A673 (cell line): ENCODE data around the gene RERE. TPM values are rescaled to one million over a fixed set of nuclear protein-coding genes. Genes with fewer than 3 reads are reported as not detected.

ENCODE experiments used
- BruUV-seq: library from RNA; stranded (reverse); fragments of 400-500 nt; replicated peaks from 2 replicates; lab custom pipeline; 2021; lab: Mats Ljungman, UMichigan
- CTCF ChIA-PET: fragments of 300-600 bp; sonication (Branson Sonifier 250); formaldehyde crosslinking; loops from one replicate; lab custom pipeline; 2022; ENCODE audit warnings: antibody characterized with exemption; lab: Charles Lee
- POLR2A ChIA-PET: fragments of 300-600 bp; sonication (Branson Sonifier 250); formaldehyde crosslinking; loops from one replicate; lab custom pipeline; 2022; ENCODE audit warnings: antibody characterized with exemption; ENCODE audit not compliant: low non-redundant PET; lab: Charles Lee
- DNase-seq: peaks from one replicate; pipeline ENCODE4 v3.0.0-alpha.2; 2015; ENCODE audit warnings: low spot score
- H3K27ac ChIP-seq: fragments of 200-600 bp; sonication (generic); 2 replicates; pipeline ENCODE4 v1.5.1; 2016; ENCODE audit warnings: mixed run types, low read depth, mild to moderate bottlenecking, mixed read lengths, antibody characterized with exemption, low read length; ENCODE audit not compliant: poor library complexity, severe bottlenecking
- H3K27me3 ChIP-seq: fragments of 200-600 bp; sonication (generic); replicated peaks from 2 replicates; pipeline ENCODE4 v1.6.1; 2017; ENCODE audit warnings: mixed run types, low read depth, mild to moderate bottlenecking, mixed read lengths, antibody characterized with exemption, low read length; ENCODE audit not compliant: insufficient read depth, poor library complexity
- H3K36me3 ChIP-seq: fragments of 200-600 bp; sonication (generic); 2 replicates; pipeline ENCODE4 v1.6.1; 2016; ENCODE audit warnings: mixed run types, mild to moderate bottlenecking, mixed read lengths, antibody characterized with exemption, low read length; ENCODE audit not compliant: insufficient read depth, poor library complexity, severe bottlenecking
- H3K4me1 ChIP-seq: fragments of 200-600 bp; sonication (generic); 2 replicates; pipeline ENCODE4 v1.6.1; 2017; ENCODE audit warnings: mixed run types, mild to moderate bottlenecking, mixed read lengths, antibody characterized with exemption, low read length; ENCODE audit not compliant: insufficient read depth, poor library complexity, severe bottlenecking
- H3K4me3 ChIP-seq: fragments of 200-600 bp; sonication (generic); 2 replicates; pipeline ENCODE4 v1.5.1; 2016; ENCODE audit warnings: low read depth, mixed run types, mild to moderate bottlenecking, mixed read lengths, low read length; ENCODE audit not compliant: poor library complexity, severe bottlenecking
- H3K9me3 ChIP-seq: fragments of 200-600 bp; sonication (generic); 2 replicates; pipeline ENCODE4 v1.6.1; 2016; ENCODE audit warnings: mixed run types, low read depth, mild to moderate bottlenecking, mixed read lengths, antibody characterized with exemption, low read length; ENCODE audit not compliant: poor library complexity, severe bottlenecking
- CTCF ChIP-seq: fragments of 300-800, 200-600 bp; sonication (generic); conservative IDR thresholded peaks from 2 replicates; pipeline ENCODE4 v1.5.1; 2017; ENCODE audit warnings: low read depth, mild to moderate bottlenecking, antibody characterized with exemption, low read length, moderate library complexity, mixed read lengths
- EZH2 ChIP-seq: fragments of 200-600 bp; sonication (generic); IDR thresholded peaks from 2 replicates; pipeline ENCODE4 v1.6.1; 2017; ENCODE audit warnings: borderline replicate concordance, low read depth, mild to moderate bottlenecking, mixed read lengths, antibody characterized with exemption, low read length; ENCODE audit not compliant: poor library complexity, severe bottlenecking
- intact Hi-C: fragments of 100-400 bp; cut with micrococcal nuclease; formaldehyde crosslinking; loops from one replicate; pipeline ENCODE4 v1.10.0; 2022; ENCODE audit not compliant: unreplicated experiment
- total RNA-seq: library from RNA; stranded (reverse); gene quantifications from 2 replicates; pipeline ENCODE4 v1.2.3, GENCODE V29; 2021

Gene RERE
- total RNA-seq, 1 experiment from 2014 or later = 188 TPM

DNA sequence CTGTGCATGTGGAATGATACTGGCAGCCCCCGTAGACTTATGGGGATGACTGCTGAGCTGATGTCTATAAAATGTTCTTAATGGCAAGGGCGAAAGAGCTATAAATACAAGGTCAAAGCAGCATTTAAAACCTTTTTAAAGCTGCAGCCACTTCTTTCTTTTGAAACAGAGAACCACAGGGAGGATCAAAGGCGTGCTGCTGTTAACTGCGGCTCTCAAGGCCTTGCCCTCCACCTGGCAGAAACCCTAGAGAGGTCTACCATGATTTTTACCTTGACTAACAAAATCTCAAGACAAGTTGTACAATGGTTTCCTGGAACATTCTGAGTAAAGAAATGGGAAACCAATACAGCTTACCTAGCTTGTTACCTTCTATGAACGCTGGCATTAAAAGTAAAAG is 409.8 kb downstream of the RERE start:
- no peak for TF ChIP-seq CTCF
- no peak for TF ChIP-seq EZH2
- H3K9me3 ChIP-seq = no peaks in the 10 kb centered on the region
- peaks cover 81% of the 10 kb centered on the region for H3K4me1 ChIP-seq
- ChIA-PET POLR2A (no interaction called here), CTCF (interaction anchor here (0.7 to 1.1 kb wide), 2 partner anchors 10 to 320 kb away, joined by 4 to 6 read pairs; no protein-coding TSS in a partner anchor)
- H3K27me3 ChIP-seq = no peaks in the 10 kb centered on the region
- no TSS peak for BruUV-seq
- intact Hi-C loops = no loop called here
- H3K36me3 ChIP-seq = peaks cover 17% of the 10 kb centered on the region
- peak overlapping the region; percentile 90 for H3K27ac ChIP-seq
- peak overlapping the region; percentile 17 for H3K4me3 ChIP-seq
- no peak for DNase-seq

DNA sequence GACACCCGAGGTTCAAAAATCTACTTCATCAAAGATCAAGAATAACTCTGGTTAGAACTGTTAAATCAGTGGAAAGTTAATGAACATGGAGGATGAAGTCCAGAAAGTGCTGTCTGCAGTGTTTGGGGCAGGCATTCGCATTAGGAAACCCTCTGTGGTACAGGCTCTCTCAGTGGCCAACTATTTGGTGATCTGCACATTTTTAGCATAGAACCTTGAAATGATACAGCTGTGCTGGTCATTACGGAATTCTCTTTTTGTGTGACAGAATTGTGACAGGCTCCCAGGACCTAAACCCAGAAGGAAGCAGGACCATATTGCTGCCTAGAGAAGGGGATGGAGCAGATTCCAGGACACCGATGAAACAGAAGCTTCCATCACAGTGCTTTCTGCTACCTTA is 410.5 kb downstream of the RERE start:
- TF ChIP-seq EZH2 = no peak
- TF ChIP-seq CTCF = no peak
- peaks cover 21% of the 10 kb centered on the region for H3K36me3 ChIP-seq
- peak overlapping the region; percentile 90 for H3K27ac ChIP-seq
- peaks cover 74% of the 10 kb centered on the region for H3K4me1 ChIP-seq
- BruUV-seq = no TSS peak
- H3K9me3 ChIP-seq = no peaks in the 10 kb centered on the region
- intact Hi-C loops = no loop called here
- no peak for DNase-seq
- H3K27me3 ChIP-seq = no peaks in the 10 kb centered on the region
- ChIA-PET CTCF (interaction anchor here (1.1 kb wide), 1 partner anchor 9 kb away, joined by 4 read pairs; no protein-coding TSS in a partner anchor), POLR2A (no interaction called here)
- no peak overlapping the region for H3K4me3 ChIP-seq

- ChIA-PET POLR2A (no interaction called here), CTCF (no interaction called here)
- intact Hi-C loops = no loop called here
- H3K36me3 ChIP-seq = peaks cover 21% of the 10 kb centered on the region
- H3K9me3 ChIP-seq = no peaks in the 10 kb centered on the region
- TF ChIP-seq EZH2 = no peak
- TF ChIP-seq CTCF = no peak
- DNase-seq = no peak
- no TSS peak for BruUV-seq
- peak overlapping the region; percentile 90 for H3K27ac ChIP-seq
- peaks cover 65% of the 10 kb centered on the region for H3K4me1 ChIP-seq
- no peak overlapping the region for H3K4me3 ChIP-seq
- no peaks in the 10 kb centered on the region for H3K27me3 ChIP-seq
Observed at GRCh38 chr1:8406011-8406410, 411.4 kb downstream of the RERE start.
